ENCODE data around the gene LBHD2. TPM values are rescaled to one million over a fixed set of nuclear protein-coding genes. Genes with fewer than 3 reads are reported as not detected.

Gene LBHD2
- total and polyA plus RNA-seq, 2 of the 8 experiments (the other 6 are each of a cell fraction or from before 2014, with no cell fraction given) = not detected

GRCh38 chr14:103064978-103065377 is 19.0 kb upstream of the LBHD2 start (continued):
- TF ChIP-seq TAF7 (optimal IDR thresholded peaks at IDR 0.05; ENCODE audit: borderline replicate concordance, low read depth, low read length) = no peak
- TF ChIP-seq SP4 (IDR thresholded peaks at IDR 0.05; ENCODE audit: low read length) = no peak
- TF ChIP-seq CBX5 (IDR thresholded peaks at IDR 0.05; ENCODE audit: low read depth, low read length) = no peak
- TF ChIP-seq NRF1 (IDR thresholded peaks at IDR 0.05; ENCODE audit: low read depth, low read length) = no peak
- no peak for TF ChIP-seq CEBPB (IDR thresholded peaks at IDR 0.05; ENCODE audit: low read depth, low read length)
